ENCODE measurements around the gene KLF13.

Gene KLF13

DNA sequence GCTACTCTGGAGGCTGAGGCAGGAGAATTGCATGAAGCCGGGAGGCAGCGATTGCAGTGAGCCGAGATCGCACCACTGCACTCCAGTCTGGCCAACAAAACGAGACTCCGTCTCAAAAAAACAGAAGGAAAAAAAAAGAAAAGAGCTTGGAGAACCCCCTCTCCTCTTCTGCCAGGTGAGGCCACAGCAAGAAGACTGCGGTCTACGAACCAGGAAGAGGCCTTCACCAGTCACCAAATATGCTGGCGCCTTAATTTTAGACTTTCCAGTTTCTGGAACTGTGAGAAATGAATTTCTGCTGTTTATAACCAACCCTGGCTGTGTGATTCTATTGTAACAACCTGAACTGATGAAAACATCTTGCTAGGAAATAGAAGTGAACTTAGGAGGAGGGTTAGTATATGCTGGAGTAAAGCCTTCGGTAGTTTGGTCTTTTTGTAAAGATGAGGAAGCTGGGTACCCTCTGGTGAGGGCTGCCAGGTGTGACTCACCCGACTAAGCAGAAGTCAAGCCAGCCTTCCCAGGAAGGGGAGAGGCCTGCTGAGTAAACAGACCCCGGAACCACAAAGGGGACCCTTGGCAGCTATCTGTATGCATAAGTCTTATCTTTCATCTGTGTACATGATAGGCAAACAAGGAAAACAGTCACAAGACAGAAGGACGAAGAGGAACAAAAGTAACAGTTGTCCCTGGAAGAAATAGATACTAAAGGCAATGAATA, 78.7 kb downstream of the KLF13 start:
- H3K4me3 ChIP-seq (ENCODE audit: low read depth, low read length), result no peak overlapping the region
- TF ChIP-seq, protein P1, sequence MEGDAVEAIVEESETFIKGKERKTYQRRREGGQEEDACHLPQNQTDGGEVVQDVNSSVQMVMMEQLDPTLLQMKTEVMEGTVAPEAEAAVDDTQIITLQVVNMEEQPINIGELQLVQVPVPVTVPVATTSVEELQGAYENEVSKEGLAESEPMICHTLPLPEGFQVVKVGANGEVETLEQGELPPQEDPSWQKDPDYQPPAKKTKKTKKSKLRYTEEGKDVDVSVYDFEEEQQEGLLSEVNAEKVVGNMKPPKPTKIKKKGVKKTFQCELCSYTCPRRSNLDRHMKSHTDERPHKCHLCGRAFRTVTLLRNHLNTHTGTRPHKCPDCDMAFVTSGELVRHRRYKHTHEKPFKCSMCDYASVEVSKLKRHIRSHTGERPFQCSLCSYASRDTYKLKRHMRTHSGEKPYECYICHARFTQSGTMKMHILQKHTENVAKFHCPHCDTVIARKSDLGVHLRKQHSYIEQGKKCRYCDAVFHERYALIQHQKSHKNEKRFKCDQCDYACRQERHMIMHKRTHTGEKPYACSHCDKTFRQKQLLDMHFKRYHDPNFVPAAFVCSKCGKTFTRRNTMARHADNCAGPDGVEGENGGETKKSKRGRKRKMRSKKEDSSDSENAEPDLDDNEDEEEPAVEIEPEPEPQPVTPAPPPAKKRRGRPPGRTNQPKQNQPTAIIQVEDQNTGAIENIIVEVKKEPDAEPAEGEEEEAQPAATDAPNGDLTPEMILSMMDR (IDR thresholded peaks at IDR 0.05; ENCODE audit: control insufficient read depth, extremely low read depth, insufficient read depth), result no peak
- DNase-seq (ENCODE audit: low read depth), result no peak

DNA sequence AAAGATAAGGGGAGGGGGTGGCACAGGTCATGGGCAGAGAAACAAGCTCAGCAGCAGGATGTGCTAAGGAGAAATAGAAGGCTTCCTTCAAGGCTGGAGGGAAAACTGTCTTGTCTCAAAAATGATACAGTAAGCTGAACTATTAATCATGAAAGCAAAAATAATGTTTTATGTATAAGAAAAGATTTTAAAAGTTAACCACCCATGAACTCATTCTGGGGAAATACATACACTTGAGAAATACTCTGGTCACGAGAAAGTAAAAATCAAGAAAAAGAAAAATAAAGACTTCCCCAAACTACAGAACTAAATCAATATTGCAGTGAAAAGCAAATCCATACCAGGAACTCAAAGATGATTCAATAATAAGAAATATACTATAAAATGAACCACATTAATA, 80.7 kb downstream of the KLF13 start:
- no peak overlapping the region for H3K4me3 ChIP-seq (ENCODE audit: low read depth, low read length)
- TF ChIP-seq, protein P1 (IDR thresholded peaks at IDR 0.05; ENCODE audit: control insufficient read depth, extremely low read depth, insufficient read depth), result no peak
- no peak for DNase-seq (ENCODE audit: low read depth)

DNA sequence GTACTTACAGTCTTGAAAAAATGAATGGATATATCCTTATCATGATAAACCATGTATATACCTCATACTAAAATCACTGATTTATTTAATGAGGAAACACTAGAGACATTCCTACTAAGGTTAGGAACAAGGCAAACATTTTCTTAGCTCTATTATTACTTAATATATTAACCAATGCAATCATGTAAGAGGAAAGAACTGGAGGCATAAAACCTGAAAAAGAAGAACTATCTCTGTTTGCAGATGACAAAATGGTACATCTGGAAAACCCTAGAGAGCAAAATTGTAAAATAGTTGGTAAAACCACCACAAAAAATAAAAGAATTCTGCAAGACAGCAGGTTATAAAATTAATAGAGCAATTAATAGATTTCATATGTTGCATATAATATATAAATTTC, 81.2 kb downstream of the KLF13 start:
- H3K4me3 ChIP-seq (ENCODE audit: low read depth, low read length), result no peak overlapping the region
- TF ChIP-seq, protein P1 (IDR thresholded peaks at IDR 0.05; ENCODE audit: control insufficient read depth, extremely low read depth, insufficient read depth), result no peak
- no peak for DNase-seq (ENCODE audit: low read depth)

DNA sequence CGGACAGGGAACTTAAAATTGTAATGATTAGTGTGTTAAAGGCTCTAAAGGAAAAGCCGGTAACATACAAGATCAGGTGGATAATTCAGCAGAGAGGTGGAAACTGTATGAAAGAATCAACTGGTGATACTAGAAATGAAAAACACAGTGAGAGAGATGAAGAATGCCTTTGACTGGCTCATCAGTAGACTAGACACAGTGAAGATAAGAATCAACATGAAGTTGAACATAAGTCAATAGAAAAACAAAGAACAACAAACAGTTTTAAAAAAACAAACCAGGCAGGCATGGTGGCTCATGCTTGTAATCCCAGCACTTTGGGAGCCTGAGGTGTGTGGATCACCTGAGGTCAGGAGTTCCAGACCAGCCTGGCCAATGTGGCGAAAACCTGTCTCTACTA, 82.1 kb downstream of the KLF13 start:
- DNase-seq (ENCODE audit: low read depth), result no peak
- H3K4me3 ChIP-seq (ENCODE audit: low read depth, low read length), result no peak overlapping the region
- TF ChIP-seq, protein P1 (IDR thresholded peaks at IDR 0.05; ENCODE audit: control insufficient read depth, extremely low read depth, insufficient read depth), result no peak

DNA sequence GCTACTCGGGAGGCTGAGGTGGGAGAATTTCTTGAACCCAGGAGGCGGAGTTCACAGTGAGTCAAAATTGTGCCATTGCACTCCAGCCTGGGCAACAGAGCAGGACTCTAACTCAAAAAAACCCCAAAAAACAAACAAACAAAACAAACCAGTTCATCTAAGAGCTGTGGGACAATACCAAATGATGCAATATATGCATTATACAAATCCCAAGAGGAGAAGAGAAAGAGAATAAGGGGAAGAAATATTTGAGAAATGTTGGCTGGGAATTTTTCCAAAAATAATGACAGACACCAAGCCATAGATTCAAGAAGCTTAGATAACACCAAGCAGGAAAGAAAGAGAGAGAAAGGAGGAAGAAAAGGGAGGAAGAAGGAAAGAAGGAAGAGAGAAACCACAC, 82.5 kb downstream of the KLF13 start:
- TF ChIP-seq, protein P1 (IDR thresholded peaks at IDR 0.05; ENCODE audit: control insufficient read depth, extremely low read depth, insufficient read depth), result no peak
- DNase-seq (ENCODE audit: low read depth), result no peak

DNA sequence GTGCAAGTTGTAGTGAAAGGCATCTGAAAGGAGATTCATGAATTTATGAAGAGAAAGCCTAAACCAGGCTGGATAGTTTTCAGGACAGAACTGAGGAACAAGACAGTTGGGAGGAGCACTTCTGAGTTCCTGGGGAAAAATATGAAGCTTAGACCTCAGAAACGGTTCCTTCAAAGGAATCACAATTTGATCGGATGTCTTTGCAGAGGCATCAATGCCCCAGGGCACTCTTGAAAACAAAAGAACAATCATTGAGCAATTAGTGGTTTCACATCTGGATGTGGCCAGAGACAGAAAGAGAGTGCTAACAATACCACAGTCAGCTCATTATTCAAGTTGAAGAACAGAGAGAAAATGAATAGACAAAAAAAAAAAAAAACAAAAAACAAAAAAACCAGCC, 86.2 kb downstream of the KLF13 start:
- H3K4me3 ChIP-seq (ENCODE audit: low read depth, low read length), result no peak overlapping the region
- TF ChIP-seq, protein P1 (IDR thresholded peaks at IDR 0.05; ENCODE audit: control insufficient read depth, extremely low read depth, insufficient read depth), result no peak
- no peak for DNase-seq (ENCODE audit: low read depth)

More for the DNA sequence above, 82.5 kb downstream of the KLF13 start:
- no peak overlapping the region for H3K4me3 ChIP-seq (ENCODE audit: low read depth, low read length)

DNA sequence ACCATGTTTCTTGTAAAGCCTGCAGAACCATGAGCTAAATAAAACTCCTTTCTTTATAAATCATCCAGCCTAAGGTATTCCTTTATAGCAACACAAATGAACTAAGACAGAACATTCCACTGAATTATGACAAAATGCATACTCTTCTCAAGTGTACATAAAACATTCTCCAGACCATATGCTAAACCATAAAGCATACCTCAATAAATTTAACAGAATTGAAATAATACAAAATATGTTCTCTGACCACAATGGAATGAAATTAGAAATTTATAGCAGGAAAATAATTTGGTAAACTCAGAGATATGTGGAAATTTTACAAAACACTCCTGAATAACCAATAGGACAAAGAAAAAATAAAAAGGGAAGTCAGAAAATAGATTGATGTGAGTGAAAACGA, 88.6 kb downstream of the KLF13 start:
- no peak for DNase-seq (ENCODE audit: low read depth)
- no peak overlapping the region for H3K4me3 ChIP-seq (ENCODE audit: low read depth, low read length)
- TF ChIP-seq, protein P1 (IDR thresholded peaks at IDR 0.05; ENCODE audit: control insufficient read depth, extremely low read depth, insufficient read depth), result no peak

All from LNCaP clone FGC (cell line).